Peyer's patch (tissue), 4 donors: ENCODE data around the gene CELSR1.

ENCODE experiments used
- CTCF ChIP-seq, 6 experiments: fragments of 450-650 bp in 4 of 6; fragments of 200-600 bp in 2 of 6; sonication (generic) in 1 of 6; IDR thresholded peaks; one replicate each; pipeline ENCODE4 v1.5.1; 2017 to 2019; ENCODE audit warnings: antibody characterized with exemption in 6 of 6, mild to moderate bottlenecking in 3 of 6, moderate library complexity in 1 of 6
- POLR2A ChIP-seq, 2 donors: fragments of 450-650 bp; IDR thresholded peaks; one replicate each; pipeline ENCODE4 v1.5.1; 2017; ENCODE audit warnings: antibody characterized with exemption in 2 of 2, mild to moderate bottlenecking in 2 of 2, moderate library complexity in 2 of 2

GRCh38 chr22:46377525-46378425, 159.6 kb downstream of the CELSR1 start:
- no peak for TF ChIP-seq CTCF (IDR thresholded peaks at IDR 0.05)
- TF ChIP-seq POLR2A (IDR thresholded peaks at IDR 0.05) = no peak
